NCI-H2081 (cell line): ENCODE data around the gene DNAJC18.

ENCODE experiments used
- DNase-seq, 2 experiments: peaks; one replicate each; lab custom pipeline; 2025; lab: John Stamatoyannopoulos, UW

Gene DNAJC18

DNA sequence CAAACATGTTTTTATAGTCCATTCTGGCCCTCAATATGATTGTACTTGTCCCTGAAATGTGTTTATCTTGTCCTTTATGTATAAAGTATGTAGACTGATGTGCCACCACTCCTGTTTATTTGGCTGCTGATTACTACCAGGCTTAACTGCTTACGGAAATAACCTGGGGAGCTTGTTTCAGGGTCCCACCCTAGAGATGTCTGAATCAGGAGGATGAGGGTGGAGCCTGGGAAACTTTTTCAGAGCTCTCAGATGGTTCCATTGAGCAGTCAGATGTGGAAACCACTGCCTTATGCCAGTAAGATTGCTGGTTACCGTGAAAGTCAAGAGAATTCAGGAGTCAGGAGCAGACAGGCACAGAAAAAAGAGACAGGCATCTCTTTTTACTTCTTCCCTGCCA, 75.4 kb downstream of the DNAJC18 start:
- no peak for DNase-seq

DNA sequence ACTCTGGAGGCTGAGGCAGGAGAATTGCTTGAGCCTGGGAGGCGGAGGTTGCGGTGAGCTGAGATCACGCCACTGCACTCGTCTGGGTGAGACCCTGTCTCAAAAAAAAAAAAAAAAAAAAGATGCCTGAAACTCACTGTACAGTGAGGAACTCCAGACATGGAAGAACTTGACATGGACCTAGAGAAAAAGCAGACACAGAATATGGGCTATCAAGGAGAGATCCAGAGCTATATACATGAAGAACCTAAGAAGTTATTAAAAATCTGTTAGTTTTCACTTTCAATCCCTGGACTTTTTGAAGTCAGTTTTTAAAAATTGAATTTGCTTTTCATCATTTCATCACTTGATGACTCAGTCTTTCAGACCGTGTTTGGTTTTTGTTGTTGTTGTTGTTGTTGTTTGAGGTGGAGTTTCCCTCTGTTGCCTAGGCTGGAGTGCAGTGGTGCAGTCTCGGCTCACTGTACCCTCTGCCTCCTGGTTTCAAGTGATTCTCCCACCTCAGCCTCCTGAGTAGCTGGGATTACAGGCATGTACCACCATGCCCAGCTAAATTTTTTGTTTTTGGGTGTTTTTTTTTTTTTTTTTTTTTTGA, 77.4 kb downstream of the DNAJC18 start:
- DNase-seq, result no peak

DNA sequence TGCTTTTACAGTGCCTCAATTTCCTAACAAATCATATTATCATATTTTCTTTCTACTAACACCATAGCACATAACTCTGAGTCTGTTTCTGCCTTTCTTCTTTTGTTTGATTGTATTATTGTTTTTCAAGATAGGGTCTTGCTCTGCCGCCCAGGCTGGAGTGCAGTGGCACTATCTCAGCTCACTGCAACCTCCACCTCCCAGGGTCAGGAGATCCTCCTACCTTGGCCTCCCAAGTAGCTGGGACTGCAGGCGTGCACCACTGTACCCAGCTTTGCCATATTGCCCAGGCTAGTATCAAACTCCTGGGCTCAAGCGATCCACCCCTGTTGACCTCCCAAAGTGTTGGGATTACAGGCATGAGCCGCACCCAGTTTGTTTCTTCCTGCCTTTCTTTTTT, 78.9 kb downstream of the DNAJC18 start:
- DNase-seq, result no peak
